ENCODE data around the gene HAGHL.
A peak's percentile ranks its signal among the peaks of the same experiment; 100 is the strongest.
"Not testable (repeated sequence)": the region's sequence is repeated elsewhere in the genome, so short reads cannot be mapped to it uniquely, and the experiment has no call there.

HAGHL gene

GRCh38 chr16:710500-711075 lies 16.3 kb upstream of the HAGHL start:
- no peak overlapping the region for H3K4me3 ChIP-seq (ENCODE audit: control insufficient read depth, low read depth, low read length)
- DNase-seq (ENCODE audit: low read depth), result no peak
- TF ChIP-seq CTCF (conservative IDR thresholded peaks at IDR 0.05; ENCODE audit: control insufficient read depth, insufficient read depth, low read depth, low read length), result no peak

DNA sequence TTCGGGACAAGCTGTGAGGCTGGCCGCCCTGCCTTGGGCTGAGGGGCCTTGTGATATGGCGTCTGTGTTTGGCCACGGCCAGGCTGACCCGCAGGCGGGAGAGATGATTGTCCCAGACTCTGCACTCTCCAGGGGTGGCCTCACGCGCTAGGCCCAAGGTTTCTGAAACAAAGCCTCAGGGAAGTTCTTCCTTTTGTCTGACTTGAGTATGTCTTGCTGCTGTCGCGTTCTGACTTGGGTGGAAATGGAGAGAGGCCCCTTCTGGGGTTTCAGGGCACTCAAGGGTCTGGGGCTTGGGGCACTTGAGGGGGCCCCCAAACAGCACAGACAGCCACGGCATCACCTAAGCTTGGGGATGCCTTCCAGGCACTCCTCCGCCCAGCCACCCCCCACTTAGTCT lies 15.8 kb upstream of the HAGHL start:
- TF ChIP-seq CTCF (conservative IDR thresholded peaks at IDR 0.05; ENCODE audit: control insufficient read depth, insufficient read depth, low read depth, low read length), result no peak
- no peak for DNase-seq (ENCODE audit: low read depth)
- no peak overlapping the region for H3K4me3 ChIP-seq (ENCODE audit: control insufficient read depth, low read depth, low read length)

- H3K4me3 ChIP-seq (ENCODE audit: control insufficient read depth, low read depth, low read length), result no peak overlapping the region
- peak; percentile 70 for TF ChIP-seq CTCF (conservative IDR thresholded peaks at IDR 0.05; ENCODE audit: control insufficient read depth, insufficient read depth, low read depth, low read length)
- DNase-seq (ENCODE audit: low read depth), result peak; percentile 59
Observed at GRCh38 chr16:711548-712320, 15.2 kb upstream of the HAGHL start.

GRCh38 chr16:712740-713250 lies 14.1 kb upstream of the HAGHL start:
- peak; percentile 98 for DNase-seq (ENCODE audit: low read depth)
- TF ChIP-seq CTCF (conservative IDR thresholded peaks at IDR 0.05; ENCODE audit: control insufficient read depth, insufficient read depth, low read depth, low read length), result peak; percentile 47
- H3K4me3 ChIP-seq (ENCODE audit: control insufficient read depth, low read depth, low read length), result not testable (repeated sequence)

GRCh38 chr16:714079-714478 lies 12.8 kb upstream of the HAGHL start:
- H3K4me3 ChIP-seq (ENCODE audit: control insufficient read depth, low read depth, low read length), result no peak overlapping the region
- DNase-seq (ENCODE audit: low read depth), result no peak
- no peak for TF ChIP-seq CTCF (conservative IDR thresholded peaks at IDR 0.05; ENCODE audit: control insufficient read depth, insufficient read depth, low read depth, low read length)

DNA sequence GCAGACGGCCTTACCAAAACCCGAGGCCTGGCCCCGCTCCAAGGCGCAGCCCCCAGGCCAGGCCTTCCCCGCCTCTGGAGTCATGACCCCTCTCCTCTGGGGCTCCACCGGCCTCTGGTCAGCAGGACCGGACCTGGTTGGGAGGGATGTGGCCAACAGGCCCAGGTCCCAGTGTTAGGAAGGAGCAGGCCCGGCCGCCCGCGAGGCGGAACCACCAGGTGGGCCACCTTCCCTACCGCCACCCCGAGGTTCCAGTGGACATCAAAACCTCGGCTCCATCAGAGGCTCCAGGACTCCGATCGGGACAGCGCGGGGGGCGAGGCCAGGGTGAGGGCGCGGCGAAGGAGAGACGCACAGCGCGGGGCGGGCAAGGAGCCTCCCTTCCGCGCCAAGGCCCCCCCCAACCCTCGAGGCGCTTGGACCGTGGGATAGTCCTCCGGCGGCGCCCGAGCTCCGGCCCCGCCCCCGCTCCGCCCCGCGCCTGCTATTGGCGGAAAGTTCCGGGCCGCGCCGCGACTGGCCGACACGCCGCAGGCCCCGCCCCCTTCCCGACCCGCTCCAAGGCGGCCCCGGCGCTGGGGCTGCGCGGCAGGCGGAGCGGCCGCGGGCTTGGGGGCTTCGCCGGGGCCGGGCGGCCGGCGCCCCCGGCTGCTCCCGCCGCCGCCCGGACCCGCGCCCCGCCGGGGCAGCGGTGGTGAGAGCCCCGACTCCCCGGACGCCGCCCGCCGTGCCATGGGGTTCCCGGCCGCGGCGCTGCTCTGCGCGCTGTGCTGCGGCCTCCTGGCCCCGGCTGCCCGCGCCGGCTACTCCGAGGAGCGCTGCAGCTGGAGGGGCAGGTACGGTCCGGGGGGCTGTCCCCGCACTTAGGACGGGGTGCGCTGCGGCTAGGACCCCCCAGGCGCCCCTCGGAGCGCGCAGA lies 12.1 kb upstream of the HAGHL start, which contains the start of gene METRN:
METRN (plus strand) TSS at position 561 of the 919 bp plus-strand sequence; CDS start at position 733, 172 bp downstream.
- no peak for TF ChIP-seq CTCF (conservative IDR thresholded peaks at IDR 0.05; ENCODE audit: control insufficient read depth, insufficient read depth, low read depth, low read length)
- peak; percentile 76 for DNase-seq (ENCODE audit: low read depth)
- peak within 1 kb of the TSS; percentile 49 for H3K4me3 ChIP-seq (ENCODE audit: control insufficient read depth, low read depth, low read length)
